Measurements from ENCODE around the gene NAA11. TPM values are rescaled to one million over a fixed set of nuclear protein-coding genes. Genes with fewer than 3 reads are reported as not detected.
"Not testable (repeated sequence)": the region's sequence is repeated elsewhere in the genome, so short reads cannot be mapped to it uniquely, and the experiment has no call there.

NAA11 gene
- polyA plus RNA-seq, 2 of the 4 experiments (the other 2 are of a cell fraction) = not detected

DNA sequence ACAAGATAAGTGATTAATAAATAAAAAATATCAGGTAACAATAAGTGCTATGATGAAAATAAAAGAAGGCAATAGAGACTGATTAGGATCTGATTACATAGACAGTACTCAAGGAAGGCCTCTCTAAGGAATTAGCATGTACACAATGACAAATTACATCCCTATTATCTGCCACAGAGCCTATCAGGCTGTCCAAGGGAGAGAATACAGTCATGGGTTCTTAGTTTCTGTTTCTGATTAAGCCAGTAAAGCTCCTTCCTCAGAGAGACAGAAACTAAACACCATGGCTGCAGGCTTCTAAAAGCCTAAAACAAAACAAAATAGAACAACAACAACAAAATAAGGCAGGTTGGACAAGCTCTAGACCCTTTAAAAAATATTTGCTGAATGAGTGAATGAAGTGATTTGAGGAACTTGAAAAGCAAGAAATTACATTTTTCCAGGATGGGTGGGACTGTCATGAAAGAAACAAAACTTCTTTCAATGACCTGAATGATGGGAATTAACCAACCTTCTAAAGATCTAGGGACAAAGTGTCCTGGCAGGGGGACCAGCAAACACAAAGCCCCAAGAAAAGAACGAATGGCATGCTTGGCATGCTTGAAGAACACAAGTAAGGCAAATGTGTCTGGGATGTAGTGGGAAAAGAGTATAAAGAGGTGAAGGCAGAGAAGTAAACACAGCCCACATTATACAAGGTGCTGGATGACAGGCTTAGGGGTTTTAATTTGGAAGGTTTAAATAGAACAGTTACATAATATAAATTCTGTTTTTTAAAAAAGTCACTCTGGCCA is 44.1 kb downstream of the NAA11 start (continued):
- TF ChIP-seq, protein P1, sequence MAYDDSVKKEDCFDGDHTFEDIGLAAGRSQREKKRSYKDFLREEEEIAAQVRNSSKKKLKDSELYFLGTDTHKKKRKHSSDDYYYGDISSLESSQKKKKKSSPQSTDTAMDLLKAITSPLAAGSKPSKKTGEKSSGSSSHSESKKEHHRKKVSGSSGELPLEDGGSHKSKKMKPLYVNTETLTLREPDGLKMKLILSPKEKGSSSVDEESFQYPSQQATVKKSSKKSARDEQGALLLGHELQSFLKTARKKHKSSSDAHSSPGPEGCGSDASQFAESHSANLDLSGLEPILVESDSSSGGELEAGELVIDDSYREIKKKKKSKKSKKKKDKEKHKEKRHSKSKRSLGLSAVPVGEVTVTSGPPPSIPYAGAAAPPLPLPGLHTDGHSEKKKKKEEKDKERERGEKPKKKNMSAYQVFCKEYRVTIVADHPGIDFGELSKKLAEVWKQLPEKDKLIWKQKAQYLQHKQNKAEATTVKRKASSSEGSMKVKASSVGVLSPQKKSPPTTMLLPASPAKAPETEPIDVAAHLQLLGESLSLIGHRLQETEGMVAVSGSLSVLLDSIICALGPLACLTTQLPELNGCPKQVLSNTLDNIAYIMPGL (CRISPR knock-in tag; IDR thresholded peaks at IDR 0.05; ENCODE audit: borderline replicate concordance) = no peak

DNA sequence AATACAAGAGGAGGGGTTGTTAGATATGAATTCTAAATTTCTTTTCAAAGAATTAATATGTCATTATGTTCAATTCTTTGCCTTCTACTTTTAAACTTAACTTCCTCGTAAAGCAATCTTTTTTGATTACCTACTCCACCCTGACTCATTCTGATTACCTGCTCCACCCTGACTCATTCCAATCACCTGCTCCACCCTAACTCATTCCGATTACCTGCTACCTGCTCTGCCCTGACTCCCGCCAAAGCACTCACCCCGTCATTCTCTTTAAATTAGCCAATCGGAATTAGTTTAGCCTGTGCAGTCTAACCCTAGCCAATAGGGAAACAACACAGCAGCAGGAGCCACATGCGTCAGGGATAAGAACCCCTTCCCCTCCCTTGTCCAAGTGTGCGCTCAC is 48.4 kb downstream of the NAA11 start:
- CTCF ChIA-PET; H3K4me2 ChIP-seq; ATAC-seq; FAIRE-seq; H3K9me3 ChIP-seq; H3K4me1 ChIP-seq; POLR2A ChIA-PET; H3K27ac ChIP-seq; DNase-seq (ENCODE audit: low read depth in 1 of 2, low spot score in 1 of 2); H3K4me3 ChIP-seq: not testable (repeated sequence)
- WGBS (ENCODE audit: missing lambda C conversion rate) = 20% methylated on average over 7 of the region's 7 CpGs

DNA sequence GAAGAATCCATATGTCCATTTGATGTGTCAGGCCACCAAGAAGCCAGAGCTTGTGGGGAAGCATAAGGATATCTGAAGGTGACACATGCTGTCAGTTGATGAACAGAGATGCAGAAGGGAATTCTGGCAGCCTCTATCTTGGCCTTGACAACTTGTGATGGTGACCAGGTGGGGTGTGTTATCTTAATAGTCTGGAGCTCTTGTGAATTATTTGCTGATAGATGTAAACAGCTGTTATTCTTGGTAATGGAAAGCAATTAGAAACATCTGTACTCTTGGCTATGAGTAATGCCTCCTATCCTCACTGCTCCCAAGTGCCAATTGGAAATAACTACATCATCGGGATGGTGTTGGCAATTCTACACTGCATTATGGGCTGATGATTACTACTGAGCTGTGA is 51.9 kb downstream of the NAA11 start:
- ATAC-seq (no peak), FAIRE-seq (no peak)
- H3K4me3 ChIP-seq = no peak overlapping the region

DNA sequence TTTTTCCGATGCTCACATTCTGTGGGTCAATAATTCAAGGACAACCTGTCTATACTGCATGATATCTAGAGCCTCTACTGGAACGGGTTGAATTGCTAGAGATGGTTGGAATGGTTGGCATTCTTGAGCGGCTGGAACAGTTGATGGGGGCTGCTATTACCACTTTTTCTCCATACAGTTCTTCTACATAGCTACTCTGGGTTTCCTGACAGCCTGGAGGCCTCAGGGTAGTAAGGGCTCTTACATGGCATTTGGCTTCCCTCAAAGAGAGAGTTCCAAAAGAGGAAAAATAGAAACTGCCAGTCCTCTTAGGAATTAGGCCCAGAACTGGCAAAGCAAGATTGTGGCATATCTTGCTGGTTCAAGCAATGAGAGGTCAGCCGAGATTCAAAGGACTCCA is 53.1 kb downstream of the NAA11 start:
- Histone ChIP-seq H3K9me3 (no peaks in the 10 kb centered on the region), H3K4me3 (no peak overlapping the region), H3K27ac (no peak overlapping the region), H3K4me1 (no peaks in the 10 kb centered on the region), H3K4me2 (no peak overlapping the region)
- FAIRE-seq (no peak), ATAC-seq (no peak), DNase-seq (ENCODE audit: low read depth in 1 of 2, low spot score in 1 of 2) (no peak)
- CTCF ChIA-PET = no interaction called here
- WGBS (ENCODE audit: missing lambda C conversion rate) = 1% methylated on average over 4 of the region's 4 CpGs
- POLR2A ChIA-PET = no interaction called here
- TF ChIP-seq ZSCAN20 (CRISPR knock-in tag; IDR thresholded peaks at IDR 0.05) = no peak
- no peak for TF ChIP-seq JUN (IDR thresholded peaks at IDR 0.05)
- TF ChIP-seq KDM5A (IDR thresholded peaks at IDR 0.05) = no peak
- TF ChIP-seq HOXA7 (CRISPR knock-in tag; IDR thresholded peaks at IDR 0.05) = no peak
- TF ChIP-seq PHF8 (IDR thresholded peaks at IDR 0.05; ENCODE audit: borderline replicate concordance, low read depth) = no peak
- TF ChIP-seq RNF2 (IDR thresholded peaks at IDR 0.05; ENCODE audit: borderline replicate concordance, low read depth) = no peak
- no peak for TF ChIP-seq FOXS1 (CRISPR knock-in tag; IDR thresholded peaks at IDR 0.05)

More for the DNA sequence above, 51.9 kb downstream of the NAA11 start:
- no peak overlapping the region for H3K27ac ChIP-seq
- 0% methylated on average over 1 of the region's 1 CpG for WGBS (ENCODE audit: missing lambda C conversion rate)
- ChIA-PET POLR2A (no interaction called here), CTCF (interaction anchor here (0.6 kb wide), 1 partner anchor 96 kb away, joined by 3 read pairs; no protein-coding TSS in a partner anchor)
- no peak for DNase-seq (ENCODE audit: low read depth in 1 of 2, low spot score in 1 of 2)
- no peak for TF ChIP-seq EP300 (IDR thresholded peaks at IDR 0.05)
- no peak for TF ChIP-seq RFX5 (IDR thresholded peaks at IDR 0.05)
- TF ChIP-seq, protein P2, sequence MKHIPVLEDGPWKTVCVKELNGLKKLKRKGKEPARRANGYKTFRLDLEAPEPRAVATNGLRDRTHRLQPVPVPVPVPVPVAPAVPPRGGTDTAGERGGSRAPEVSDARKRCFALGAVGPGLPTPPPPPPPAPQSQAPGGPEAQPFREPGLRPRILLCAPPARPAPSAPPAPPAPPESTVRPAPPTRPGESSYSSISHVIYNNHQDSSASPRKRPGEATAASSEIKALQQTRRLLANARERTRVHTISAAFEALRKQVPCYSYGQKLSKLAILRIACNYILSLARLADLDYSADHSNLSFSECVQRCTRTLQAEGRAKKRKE (CRISPR knock-in tag; IDR thresholded peaks at IDR 0.05; ENCODE audit: low read depth) = no peak
- TF ChIP-seq RCOR1 (IDR thresholded peaks at IDR 0.05; ENCODE audit: low read depth, low read length) = no peak
- TF ChIP-seq EHMT2 (IDR thresholded peaks at IDR 0.05; ENCODE audit: low read depth) = no peak
- TF ChIP-seq, protein P3, sequence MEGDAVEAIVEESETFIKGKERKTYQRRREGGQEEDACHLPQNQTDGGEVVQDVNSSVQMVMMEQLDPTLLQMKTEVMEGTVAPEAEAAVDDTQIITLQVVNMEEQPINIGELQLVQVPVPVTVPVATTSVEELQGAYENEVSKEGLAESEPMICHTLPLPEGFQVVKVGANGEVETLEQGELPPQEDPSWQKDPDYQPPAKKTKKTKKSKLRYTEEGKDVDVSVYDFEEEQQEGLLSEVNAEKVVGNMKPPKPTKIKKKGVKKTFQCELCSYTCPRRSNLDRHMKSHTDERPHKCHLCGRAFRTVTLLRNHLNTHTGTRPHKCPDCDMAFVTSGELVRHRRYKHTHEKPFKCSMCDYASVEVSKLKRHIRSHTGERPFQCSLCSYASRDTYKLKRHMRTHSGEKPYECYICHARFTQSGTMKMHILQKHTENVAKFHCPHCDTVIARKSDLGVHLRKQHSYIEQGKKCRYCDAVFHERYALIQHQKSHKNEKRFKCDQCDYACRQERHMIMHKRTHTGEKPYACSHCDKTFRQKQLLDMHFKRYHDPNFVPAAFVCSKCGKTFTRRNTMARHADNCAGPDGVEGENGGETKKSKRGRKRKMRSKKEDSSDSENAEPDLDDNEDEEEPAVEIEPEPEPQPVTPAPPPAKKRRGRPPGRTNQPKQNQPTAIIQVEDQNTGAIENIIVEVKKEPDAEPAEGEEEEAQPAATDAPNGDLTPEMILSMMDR (IDR thresholded peaks at IDR 0.05) = no peak
- no peak for TF ChIP-seq NFE2L2 (conservative IDR thresholded peaks at IDR 0.05; ENCODE audit: low read length)
- no peak for TF ChIP-seq PHF8 (IDR thresholded peaks at IDR 0.05; ENCODE audit: borderline replicate concordance, low read depth)
- TF ChIP-seq HDAC2 (IDR thresholded peaks at IDR 0.05) = no peak
- H3K4me1 ChIP-seq = no peaks in the 10 kb centered on the region
- no peak overlapping the region for H3K4me2 ChIP-seq
- H3K9me3 ChIP-seq = no peaks in the 10 kb centered on the region
